GM13976 (cell line): ENCODE data around the gene TMEM108.

Source experiments
- DNase-seq: peaks from one replicate; pipeline ENCODE4 v3.0.0; 2012; ENCODE audit warnings: low spot score
- CTCF ChIP-seq: IDR thresholded peaks from 2 replicates; pipeline ENCODE4 v1.5.1; 2012; ENCODE audit warnings: borderline replicate concordance, mild to moderate bottlenecking; ENCODE audit not compliant: insufficient read depth; ENCODE audit errors: extremely low read depth, missing control alignments, control extremely low read depth
- in situ Hi-C: fragments of 300-500 bp; cut with MboI; formaldehyde crosslinking; loops from one replicate; pipeline ENCODE4 v1.12.0; 2022; ENCODE audit warnings: low sequenced_read_pairs, mixed read lengths, inconsistent platforms; ENCODE audit not compliant: unreplicated experiment

TMEM108 gene

GRCh38 chr3:133083395-133083794, 45.2 kb downstream of the TMEM108 start:
- in situ Hi-C loops = no loop called here

GRCh38 chr3:133089906-133090485, 51.8 kb downstream of the TMEM108 start:
- DNase-seq = no peak
- no peak for TF ChIP-seq CTCF
- in situ Hi-C loops = no loop called here

More at GRCh38 chr3:133083395-133083794, 45.2 kb downstream of the TMEM108 start:
- no peak for TF ChIP-seq CTCF
- DNase-seq = no peak

GRCh38 chr3:133092681-133093080, 54.5 kb downstream of the TMEM108 start:
- DNase-seq = no peak
- in situ Hi-C loops = no loop called here
- no peak for TF ChIP-seq CTCF

GRCh38 chr3:133093366-133093765, 55.2 kb downstream of the TMEM108 start:
- no peak for DNase-seq
- in situ Hi-C loops = no loop called here
- no peak for TF ChIP-seq CTCF

- in situ Hi-C loops = no loop called here
- TF ChIP-seq CTCF = no peak
- DNase-seq = no peak
Observed at GRCh38 chr3:133096900-133097613, 58.9 kb downstream of the TMEM108 start.

- no peak for TF ChIP-seq CTCF
- no peak for DNase-seq
- in situ Hi-C loops = no loop called here
Observed at GRCh38 chr3:133103706-133104105, 65.5 kb downstream of the TMEM108 start.

GRCh38 chr3:133106169-133106568, 68.0 kb downstream of the TMEM108 start:
- TF ChIP-seq CTCF = no peak
- in situ Hi-C loops = no loop called here
- no peak for DNase-seq
